IMR-90 (cell line): Measurements from ENCODE around the gene HDAC7. TPM values are rescaled to one million over a fixed set of nuclear protein-coding genes. Genes with fewer than 3 reads are reported as not detected.
A peak's percentile ranks its signal among the peaks of the same experiment; 100 is the strongest.
"Not testable (repeated sequence)": the region's sequence is repeated elsewhere in the genome, so short reads cannot be mapped to it uniquely, and the experiment has no call there.

Experiments used
- ATAC-seq: fragments of 200-7000 bp; cut with Tn5 transposase; 2 replicates; pipeline ENCODE4 v1.9.1; 2020; ENCODE audit warnings: low read depth, mild to moderate bottlenecking, moderate library complexity
- BruUV-seq: library from RNA; stranded (reverse); fragments of 400-500 nt; replicated peaks from 2 replicates; lab custom pipeline; 2021; lab: Mats Ljungman, UMichigan
- CTCF ChIA-PET: fragments of 300-600 bp; formaldehyde crosslinking; extraction: SDS; loops from one replicate; lab custom pipeline; 2021; ENCODE audit warnings: antibody characterized with exemption; lab: Yijun Ruan, JAX
- POLR2A ChIA-PET: fragments of 300-600 bp; sonication (Branson Sonifier 250); formaldehyde crosslinking; loops from one replicate; lab custom pipeline; 2022; ENCODE audit warnings: antibody characterized with exemption; ENCODE audit not compliant: unreplicated experiment; lab: Charles Lee
- DNase-seq: peaks from one replicate; pipeline ENCODE4 v3.0.0; 2013
- H2AFZ ChIP-seq: replicated peaks from 2 replicates; pipeline ENCODE3; 2013; ENCODE audit warnings: low read length, mild to moderate bottlenecking; ENCODE audit not compliant: poor library complexity
- H2AK5ac ChIP-seq: 2 replicates; pipeline ENCODE4 v1.6.1; 2013; ENCODE audit warnings: low read depth, low read length, inconsistent platforms
- H2AK9ac ChIP-seq: replicated peaks from 2 replicates; pipeline ENCODE3; 2013; ENCODE audit warnings: mild to moderate bottlenecking, low read depth, low read length, moderate library complexity; ENCODE audit not compliant: poor library complexity
- H2BK120ac ChIP-seq: 2 replicates; pipeline ENCODE4 v1.6.1; 2013; ENCODE audit warnings: low read depth, low read length, inconsistent platforms
- H2BK15ac ChIP-seq: 3 replicates; pipeline ENCODE4 v1.6.1; 2013; ENCODE audit warnings: low read depth, low read length, inconsistent platforms
- H2BK20ac ChIP-seq: 2 replicates; pipeline ENCODE4 v1.6.1; 2013; ENCODE audit warnings: low read depth, mild to moderate bottlenecking, inconsistent platforms, low read length, moderate library complexity
- H2BK5ac ChIP-seq: 2 replicates; pipeline ENCODE4 v1.6.1; 2013; ENCODE audit warnings: mild to moderate bottlenecking, low read depth, low read length, inconsistent platforms; ENCODE audit not compliant: poor library complexity, severe bottlenecking
- H3K14ac ChIP-seq: replicated peaks from 2 replicates; pipeline ENCODE4 v1.6.1; 2013; ENCODE audit warnings: low read depth, low read length, inconsistent platforms
- H3K18ac ChIP-seq: 2 replicates; pipeline ENCODE4 v1.6.1; 2013; ENCODE audit warnings: low read depth, low read length, control low read depth
- H3K23ac ChIP-seq: 2 replicates; pipeline ENCODE4 v1.6.1; 2013; ENCODE audit warnings: low read depth, low read length, inconsistent platforms
- H3K27ac ChIP-seq: 2 replicates; pipeline ENCODE4 v1.5.1; 2013; ENCODE audit warnings: mild to moderate bottlenecking, control low read depth, low read length; ENCODE audit not compliant: insufficient read depth
- H3K27me3 ChIP-seq: 2 replicates; pipeline ENCODE4 v1.6.1; 2013; ENCODE audit warnings: low read length; ENCODE audit not compliant: control insufficient read depth, insufficient read depth
- H3K36me3 ChIP-seq: 2 replicates; pipeline ENCODE4 v1.6.1; 2013; ENCODE audit warnings: low read length, mixed read lengths; ENCODE audit not compliant: control insufficient read depth, insufficient read depth
- H3K4ac ChIP-seq: 2 replicates; pipeline ENCODE4 v1.6.1; 2013; ENCODE audit warnings: low read depth, low read length, inconsistent platforms
- H3K4me1 ChIP-seq: 2 replicates; pipeline ENCODE4 v1.6.1; 2013; ENCODE audit warnings: low read length, mixed read lengths; ENCODE audit not compliant: control insufficient read depth, insufficient read depth
- H3K4me2 ChIP-seq: 2 replicates; pipeline ENCODE4 v1.6.1; 2013; ENCODE audit warnings: low read depth, mild to moderate bottlenecking, control low read depth, low read length, moderate library complexity
- H3K4me3 ChIP-seq: 2 replicates; pipeline ENCODE4 v1.5.1; 2013; ENCODE audit warnings: low read depth, mild to moderate bottlenecking, control low read depth, low read length, moderate library complexity; ENCODE audit not compliant: insufficient read depth
- H3K56ac ChIP-seq: 2 replicates; pipeline ENCODE4 v1.6.1; 2013; ENCODE audit warnings: low read length, inconsistent platforms; ENCODE audit not compliant: insufficient read depth; ENCODE audit errors: extremely low read depth
- H3K79me1 ChIP-seq, 2 experiments: 2 replicates each; pipeline ENCODE4 v1.6.1; 2013; ENCODE audit warnings: low read length in 2 of 2, inconsistent platforms in 1 of 2, low read depth in 1 of 2
- H3K9ac ChIP-seq: 2 replicates; pipeline ENCODE4 v1.6.1; 2013; ENCODE audit warnings: low read depth, low read length, control low read depth
- H3K9me1 ChIP-seq: 2 replicates; pipeline ENCODE4 v1.6.1; 2013; ENCODE audit warnings: low read length, inconsistent platforms; ENCODE audit not compliant: insufficient read depth
- H3K9me3 ChIP-seq: 2 replicates; pipeline ENCODE4 v1.6.1; 2013; ENCODE audit warnings: low read length; ENCODE audit not compliant: control insufficient read depth, insufficient read depth
- H4K20me1 ChIP-seq: 2 replicates; pipeline ENCODE4 v1.6.1; 2013; ENCODE audit warnings: low read length, inconsistent platforms; ENCODE audit not compliant: insufficient read depth
- H4K5ac ChIP-seq: 2 replicates; pipeline ENCODE4 v1.6.1; 2013; ENCODE audit warnings: mild to moderate bottlenecking, low read depth, low read length, control low read depth
- H4K8ac ChIP-seq, 2 experiments: 2 replicates each; pipeline ENCODE4 v1.6.1; 2013; ENCODE audit warnings: low read depth in 2 of 2, low read length in 2 of 2, control low read depth in 1 of 2, inconsistent platforms in 1 of 2
- H4K91ac ChIP-seq: 2 replicates; pipeline ENCODE4 v1.6.1; 2013; ENCODE audit warnings: low read depth, low read length, inconsistent platforms; ENCODE audit not compliant: insufficient read depth
- BHLHE40 ChIP-seq: fragments of 150-350 bp; IDR thresholded peaks from 2 replicates; pipeline ENCODE4 v1.6.1; 2016; ENCODE audit warnings: mild to moderate bottlenecking, low read depth, low read length
- CEBPB ChIP-seq: IDR thresholded peaks from 2 replicates; pipeline ENCODE4 v1.6.1; 2012; ENCODE audit warnings: low read depth, low read length, improper control_type of control experiment
- FOS ChIP-seq: fragments of 150-350 bp; IDR thresholded peaks from 2 replicates; pipeline ENCODE4 v1.6.1; 2016; ENCODE audit warnings: low read depth, low read length
- POLR2A ChIP-seq: IDR thresholded peaks from 2 replicates; pipeline ENCODE4 v1.6.1; 2012; ENCODE audit warnings: mild to moderate bottlenecking, low read depth, low read length
- WGBS, 2 experiments: methylation state at CpG; one replicate each; pipeline versions ENCODE4 v1.1.5 to v1.1.7; 2013; ENCODE audit warnings: missing lambda C conversion rate in 2 of 2; ENCODE audit not compliant: insufficient read length in 1 of 2; ENCODE audit errors: extremely low coverage in 2 of 2; 5-methylcytosine and 5-hydroxymethylcytosine counted together
- dilution Hi-C: fragments of 300-500 bp; cut with HindIII; formaldehyde crosslinking; loops from one replicate; pipeline ENCODE4 v1.14.3; 2018; ENCODE audit warnings: low sequenced_read_pairs; ENCODE audit not compliant: unreplicated experiment
- in situ Hi-C: fragments of 300-500 bp; cut with MboI; formaldehyde crosslinking; loops from 3 replicates; pipeline ENCODE4 v1.14.3; 2019; ENCODE audit warnings: low sequenced_read_pairs, inconsistent platforms, mixed read lengths
- intact Hi-C: fragments of 100-400 bp; cut with micrococcal nuclease; formaldehyde crosslinking; loops from 2 replicates; pipeline ENCODE4 v1.10.0; 2022
- polyA plus RNA-seq, 3 experiments: library from polyadenylated mRNA; depleted of rRNA; stranded (reverse); fragments of >200 nt; gene quantifications; 2 replicates each; pipeline ENCODE4 v1.2.3, GENCODE V29; 2012; ENCODE audit warnings: low replicate concordance in 1 of 3
- total RNA-seq: library from RNA; depleted of rRNA; stranded (reverse); fragments of >200 nt; gene quantifications from 2 replicates; pipeline ENCODE4 v1.2.3, GENCODE V29; 2012
- TF ChIP-seq, protein P1 (sequence below): fragments of 150-350 bp; IDR thresholded peaks from 2 replicates; pipeline ENCODE4 v1.6.1; 2016; ENCODE audit warnings: low read depth, mild to moderate bottlenecking, low read length, moderate library complexity, borderline replicate concordance

The HDAC7 gene
- total and polyA plus RNA-seq, 2 of the 4 experiments (the other 2 are of a cell fraction) = 10.4 to 64.7 TPM

GRCh38 chr12:47816403-47817271 lies 3.1 kb downstream of the HDAC7 start (continued):
- TF ChIP-seq, protein P1, sequence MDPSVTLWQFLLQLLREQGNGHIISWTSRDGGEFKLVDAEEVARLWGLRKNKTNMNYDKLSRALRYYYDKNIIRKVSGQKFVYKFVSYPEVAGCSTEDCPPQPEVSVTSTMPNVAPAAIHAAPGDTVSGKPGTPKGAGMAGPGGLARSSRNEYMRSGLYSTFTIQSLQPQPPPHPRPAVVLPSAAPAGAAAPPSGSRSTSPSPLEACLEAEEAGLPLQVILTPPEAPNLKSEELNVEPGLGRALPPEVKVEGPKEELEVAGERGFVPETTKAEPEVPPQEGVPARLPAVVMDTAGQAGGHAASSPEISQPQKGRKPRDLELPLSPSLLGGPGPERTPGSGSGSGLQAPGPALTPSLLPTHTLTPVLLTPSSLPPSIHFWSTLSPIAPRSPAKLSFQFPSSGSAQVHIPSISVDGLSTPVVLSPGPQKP = no peak
- TF ChIP-seq POLR2A (no peak), FOS (no peak), BHLHE40 (no peak)

GRCh38 chr12:47815447-47815846 lies 4.3 kb downstream of the HDAC7 start:
- dilution Hi-C loops, H4K91ac ChIP-seq, H3K27ac ChIP-seq, H3K27me3 ChIP-seq, H2AFZ ChIP-seq, BruUV-seq, H3K36me3 ChIP-seq, H3K14ac ChIP-seq, H2BK20ac ChIP-seq, intact Hi-C loops, H3K56ac ChIP-seq, CTCF ChIA-PET, H4K8ac ChIP-seq, H3K9me3 ChIP-seq, H3K23ac ChIP-seq, H2AK5ac ChIP-seq, H3K4ac ChIP-seq, POLR2A ChIA-PET, H2AK9ac ChIP-seq, H2BK120ac ChIP-seq, H3K4me3 ChIP-seq, in situ Hi-C loops, H3K4me2 ChIP-seq, DNase-seq, H2BK15ac ChIP-seq, ATAC-seq, H3K18ac ChIP-seq, H4K5ac ChIP-seq, H3K9ac ChIP-seq: not testable (repeated sequence)
- TF ChIP-seq CEBPB = peak; percentile 68
- peaks cover 56% of the 10 kb centered on the region for H3K4me1 ChIP-seq
- H3K79me1 ChIP-seq = peaks cover 14 to 60% of the 10 kb centered on the region in 2 experiments; a peak in 3 of 4 replicates
- WGBS, 2 experiments = no CpG with 5 or more reads among the region's 5 CpGs
- peaks cover 82% of the 10 kb centered on the region for H4K20me1 ChIP-seq
- H3K9me1 ChIP-seq = peaks cover 26% of the 10 kb centered on the region
- H2BK5ac ChIP-seq = peak overlapping the region; percentile 12
